ENCODE results near the gene SFSWAP. TPM values are rescaled to one million over a fixed set of nuclear protein-coding genes. Genes with fewer than 3 reads are reported as not detected.
A peak's percentile ranks its signal among the peaks of the same experiment; 100 is the strongest.
"Not testable (repeated sequence)": the region's sequence is repeated elsewhere in the genome, so short reads cannot be mapped to it uniquely, and the experiment has no call there.

The SFSWAP gene
- total RNA-seq, 1 experiment from 2014 or later = 18.0 TPM

DNA sequence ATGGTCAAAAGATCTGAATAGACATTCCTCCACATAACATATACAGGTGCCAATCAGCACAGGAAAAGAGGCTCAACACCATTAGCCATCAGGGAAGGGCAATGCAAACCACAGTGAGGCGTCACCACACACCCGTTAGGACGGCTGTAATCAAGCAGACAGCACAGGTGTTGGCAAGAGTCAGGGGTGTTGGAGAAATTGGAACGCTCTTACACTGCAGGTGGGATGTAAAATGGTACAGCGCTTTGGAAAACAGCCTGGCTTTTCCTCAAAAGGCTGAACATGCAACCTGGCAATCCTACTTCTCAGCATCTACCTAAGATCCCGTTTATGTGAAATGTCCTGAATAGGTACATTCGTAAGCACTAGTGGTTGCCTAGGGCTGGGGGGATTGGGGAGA lies 95.8 kb downstream of the SFSWAP start:
- in situ Hi-C loops (cut with HindIII; ENCODE audit: low pct_unique_long_range_greater_than_20kb, low sequenced_read_pairs) = no loop called here
- no peak for DNase-seq (ENCODE audit: low read depth, low spot score)

DNA sequence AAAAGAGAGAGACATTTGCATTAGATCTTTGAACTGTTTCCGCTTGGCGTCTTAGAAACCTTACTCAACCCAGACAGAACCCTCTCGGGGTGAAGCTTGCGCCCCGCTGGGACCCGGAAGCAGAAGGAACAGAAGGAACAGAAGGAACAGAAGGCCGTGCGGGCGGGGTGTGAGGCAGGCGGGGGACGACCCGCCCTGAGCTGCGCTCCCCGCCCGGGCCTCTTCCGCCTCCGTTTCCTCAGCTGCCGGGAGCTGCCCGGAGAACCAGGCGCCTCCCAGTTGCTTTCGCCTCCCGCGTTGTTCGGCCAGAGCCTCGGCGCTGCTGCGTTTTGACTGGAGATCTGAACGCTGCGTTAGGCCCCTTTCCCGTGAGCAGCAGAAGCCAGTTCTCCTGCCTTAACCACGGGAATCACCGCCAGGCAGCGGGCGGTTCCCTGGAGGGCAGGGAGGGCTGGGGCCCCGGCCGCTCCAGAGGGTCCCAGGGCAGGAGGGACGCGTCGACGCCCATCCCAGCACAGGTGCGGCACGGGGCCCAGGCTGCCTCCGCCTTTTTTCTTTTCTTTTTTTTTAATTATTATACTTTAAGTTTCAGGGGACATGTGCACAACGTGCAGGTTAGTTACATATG lies 98.0 kb downstream of the SFSWAP start:
- no peak for DNase-seq (ENCODE audit: low read depth, low spot score)
- in situ Hi-C loops (cut with HindIII; ENCODE audit: low pct_unique_long_range_greater_than_20kb, low sequenced_read_pairs) = no loop called here

DNA sequence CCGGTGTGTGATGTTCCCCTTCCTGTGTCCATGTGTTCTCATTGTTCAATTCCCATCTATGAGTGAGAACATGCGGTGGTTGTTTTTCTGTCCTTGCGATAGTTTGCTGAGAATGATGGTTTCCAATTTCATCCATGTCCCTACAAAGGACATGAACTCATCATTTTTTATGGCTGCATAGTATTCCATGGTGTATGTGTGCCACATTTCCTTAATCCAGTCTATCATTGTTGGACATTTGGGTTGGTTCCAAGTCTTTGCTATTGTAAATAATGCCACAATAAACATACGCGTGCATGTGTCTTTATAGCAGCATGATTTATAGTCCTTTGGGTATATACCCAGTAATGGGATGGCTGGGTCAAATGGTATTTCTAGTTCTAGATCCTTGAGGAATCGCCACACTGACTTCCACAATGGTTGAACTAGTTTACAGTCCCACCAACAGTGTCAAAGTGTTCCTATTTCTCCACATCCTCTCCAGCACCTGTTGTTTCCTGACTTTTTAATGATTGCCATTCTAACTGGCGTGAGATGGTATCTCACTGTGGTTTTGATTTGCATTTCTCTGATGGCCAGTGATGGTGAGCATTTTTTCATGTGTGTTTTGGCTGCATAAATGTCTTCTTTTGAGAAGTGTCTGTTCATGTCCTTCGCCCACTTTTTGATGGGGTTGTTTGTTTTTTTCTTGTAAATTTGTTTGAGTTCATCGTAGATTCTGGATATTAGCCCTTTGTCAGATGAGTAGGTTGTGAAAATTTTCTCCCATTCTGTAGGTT lies 98.8 kb downstream of the SFSWAP start:
- DNase-seq (ENCODE audit: low read depth, low spot score); in situ Hi-C loops (cut with HindIII; ENCODE audit: low pct_unique_long_range_greater_than_20kb, low sequenced_read_pairs): not testable (repeated sequence)

DNA sequence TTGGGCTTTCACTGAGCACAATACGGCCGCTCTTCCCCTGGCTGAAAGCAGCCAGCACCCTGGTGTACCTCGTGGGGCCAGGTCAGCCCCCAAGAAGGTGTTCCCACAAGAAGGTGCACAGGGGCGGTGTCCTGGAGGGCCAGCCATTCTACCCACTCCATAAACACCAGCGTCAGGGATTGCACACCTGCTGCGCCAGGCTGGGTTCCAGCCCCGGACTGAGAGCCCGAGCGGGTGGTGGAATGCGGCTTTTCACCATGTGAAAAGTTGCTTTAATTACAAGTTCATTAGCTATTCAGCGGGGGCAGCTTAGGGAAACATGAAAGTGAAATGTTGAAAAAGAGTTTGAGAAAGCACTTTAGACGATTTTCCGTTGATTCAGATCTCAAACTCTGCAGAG lies 99.8 kb downstream of the SFSWAP start:
- no peak for DNase-seq (ENCODE audit: low read depth, low spot score)

GRCh38 chr12:131815131-131815530 lies 104.2 kb downstream of the SFSWAP start:
- no peak for DNase-seq (ENCODE audit: low read depth, low spot score)
- in situ Hi-C loops (cut with HindIII; ENCODE audit: low pct_unique_long_range_greater_than_20kb, low sequenced_read_pairs) = no loop called here

More for the DNA sequence above, 99.8 kb downstream of the SFSWAP start:
- in situ Hi-C loops (cut with HindIII; ENCODE audit: low pct_unique_long_range_greater_than_20kb, low sequenced_read_pairs) = no loop called here

DNA sequence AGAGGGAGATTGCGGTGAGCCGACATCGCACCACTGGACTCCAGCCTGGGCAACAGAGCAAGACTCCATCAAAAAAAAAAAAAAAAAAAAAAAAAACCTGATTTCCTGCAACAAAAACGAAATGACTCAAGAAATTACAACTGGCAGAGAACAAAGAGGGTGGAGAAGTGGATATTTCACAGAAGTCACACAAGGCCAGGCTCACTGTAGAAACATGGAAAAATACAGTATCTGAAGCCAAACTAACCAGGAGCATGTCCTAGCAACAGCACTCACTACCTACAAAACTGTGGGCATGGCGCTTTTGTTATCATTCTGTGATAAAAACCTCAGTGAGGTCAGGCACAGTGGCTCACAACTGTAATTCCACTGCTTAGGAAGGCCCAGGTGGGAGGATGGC lies 105.6 kb downstream of the SFSWAP start:
- in situ Hi-C loops (cut with HindIII; ENCODE audit: low pct_unique_long_range_greater_than_20kb, low sequenced_read_pairs) = no loop called here
- no peak for DNase-seq (ENCODE audit: low read depth, low spot score)

DNA sequence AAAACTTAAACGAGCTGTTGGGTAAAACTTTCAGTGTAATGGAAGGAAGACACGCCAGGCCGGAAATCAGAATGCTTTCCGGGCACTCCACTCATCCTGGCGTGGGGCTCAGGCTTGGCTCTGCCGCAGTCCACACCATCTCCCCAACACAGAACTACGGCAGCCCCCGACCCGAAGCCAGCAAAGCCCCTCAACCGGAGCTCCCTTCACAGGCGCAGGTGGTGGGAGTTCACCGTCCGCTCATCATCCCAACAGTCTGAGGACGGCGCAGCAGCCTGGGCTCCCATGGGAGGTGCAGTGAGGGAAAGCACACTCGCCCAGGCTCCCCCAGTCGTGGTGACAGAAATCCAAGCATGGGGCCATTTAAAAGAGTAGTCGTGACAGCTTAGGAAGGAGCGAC lies 106.4 kb downstream of the SFSWAP start:
- no peak for DNase-seq (ENCODE audit: low read depth, low spot score)
- in situ Hi-C loops (cut with HindIII; ENCODE audit: low pct_unique_long_range_greater_than_20kb, low sequenced_read_pairs) = no loop called here

DNA sequence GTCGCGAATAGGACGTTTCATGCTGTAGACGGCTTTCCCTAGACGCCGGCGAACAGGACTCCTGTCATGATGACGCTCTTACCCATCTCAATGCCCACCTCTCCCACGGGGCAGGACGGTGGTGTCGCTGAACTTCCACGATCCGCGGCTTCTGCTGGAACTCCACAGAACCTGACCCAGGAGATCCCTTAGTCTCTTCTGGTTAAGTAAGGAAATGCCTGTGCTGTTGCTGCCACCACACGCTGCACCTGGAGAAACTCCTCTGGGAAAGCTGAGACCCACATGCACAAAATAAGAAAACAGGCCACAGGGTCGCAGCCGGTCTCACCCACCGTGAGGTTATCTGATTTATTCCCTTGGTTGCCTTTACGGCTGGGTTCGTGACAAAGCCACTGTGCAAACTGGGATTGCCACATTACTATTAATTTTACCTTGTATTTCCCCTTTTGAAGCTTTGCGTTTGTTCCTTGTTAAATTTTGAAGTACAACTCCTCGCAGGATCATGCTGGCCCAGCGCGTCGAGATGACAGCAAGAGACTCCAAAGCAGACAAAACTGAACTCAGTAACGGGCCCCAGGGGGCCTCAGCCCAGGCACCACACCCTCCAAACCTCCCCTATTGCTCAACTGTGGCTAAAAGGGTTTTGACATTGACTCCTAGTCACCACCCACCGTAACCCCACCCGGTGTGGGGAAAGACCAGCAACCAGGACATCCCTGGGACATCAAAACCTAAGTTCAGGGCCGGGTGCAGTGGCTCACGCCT lies 108.1 kb downstream of the SFSWAP start:
- in situ Hi-C loops (cut with HindIII; ENCODE audit: low pct_unique_long_range_greater_than_20kb, low sequenced_read_pairs) = no loop called here
- DNase-seq (ENCODE audit: low read depth, low spot score) = no peak

DNA sequence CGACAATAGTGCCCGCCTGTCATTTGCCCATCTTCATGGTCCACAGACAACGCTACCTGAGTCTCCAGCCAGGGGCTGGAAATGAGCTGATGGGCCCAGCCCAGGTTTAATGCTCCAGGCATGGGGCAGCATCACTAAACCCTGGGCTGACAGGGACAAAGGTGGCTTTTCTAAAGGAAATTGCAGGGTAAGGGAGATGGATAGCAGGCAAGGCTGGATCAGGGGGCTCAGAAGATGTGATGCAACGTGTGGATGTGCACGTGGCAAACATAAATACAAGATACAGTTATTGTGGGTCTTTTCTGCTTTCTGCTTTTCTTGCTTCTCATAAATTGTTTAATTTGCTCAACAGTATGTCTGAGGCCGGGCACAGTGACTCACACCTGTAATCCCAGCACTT lies 113.6 kb downstream of the SFSWAP start:
- DNase-seq (ENCODE audit: low read depth, low spot score) = no peak
- in situ Hi-C loops (cut with HindIII; ENCODE audit: low pct_unique_long_range_greater_than_20kb, low sequenced_read_pairs) = no loop called here

- in situ Hi-C loops (cut with HindIII; ENCODE audit: low pct_unique_long_range_greater_than_20kb, low sequenced_read_pairs) = no loop called here
- DNase-seq (ENCODE audit: low read depth, low spot score) = no peak
Measured at GRCh38 chr12:131825146-131825892, 114.4 kb downstream of the SFSWAP start.

DNA sequence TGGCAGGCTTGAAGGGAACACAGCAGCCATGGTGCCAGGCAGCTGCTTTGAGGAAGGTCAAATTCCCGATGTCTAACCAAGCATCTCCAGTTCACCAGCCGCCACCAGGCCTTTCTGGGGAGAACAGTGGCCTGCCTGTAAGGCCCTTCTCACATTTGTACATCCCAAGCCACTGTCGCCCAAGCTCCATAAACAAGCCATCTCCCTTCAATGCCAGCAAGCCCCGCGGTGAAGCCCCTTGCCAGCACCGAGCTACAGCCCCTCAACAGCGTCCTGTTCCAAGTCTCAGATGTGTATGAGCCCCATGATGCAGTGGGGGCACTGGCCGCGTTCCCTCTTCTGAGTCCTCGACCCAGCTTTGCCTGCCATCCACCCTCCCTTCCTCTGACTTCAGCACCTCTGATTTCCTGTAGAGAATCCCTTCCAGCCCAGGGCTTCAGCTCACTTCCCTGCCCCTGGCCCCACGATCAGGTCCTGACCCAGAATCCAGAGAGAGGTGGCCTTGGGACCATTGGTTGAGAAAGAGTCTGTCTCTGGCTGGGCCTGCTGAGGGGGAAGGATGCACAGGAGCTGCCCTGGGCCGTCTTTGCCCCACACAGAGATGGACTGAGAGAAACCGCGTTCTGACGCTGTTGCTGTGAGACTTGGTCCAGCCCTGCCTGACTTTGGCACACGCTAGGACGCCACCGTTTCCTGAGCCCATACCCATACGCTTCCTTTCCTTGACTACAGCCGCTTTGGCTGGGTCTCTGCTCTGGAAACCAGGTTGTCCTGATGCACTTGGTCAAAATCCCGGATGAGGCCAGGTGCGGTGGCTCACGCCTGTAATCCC lies 115.4 kb downstream of the SFSWAP start:
- no peak for DNase-seq (ENCODE audit: low read depth, low spot score)
- in situ Hi-C loops (cut with HindIII; ENCODE audit: low pct_unique_long_range_greater_than_20kb, low sequenced_read_pairs) = no loop called here

GRCh38 chr12:131827961-131828534 lies 117.2 kb downstream of the SFSWAP start, which contains the start of gene MMP17:
TSS of gene MMP17 (plus strand) at chr12:131828393. CDS start at chr12:131828495, 102 bp downstream.
- in situ Hi-C loops (cut with HindIII; ENCODE audit: low pct_unique_long_range_greater_than_20kb, low sequenced_read_pairs) = no loop called here
- peak; percentile 74 for DNase-seq (ENCODE audit: low read depth, low spot score)

GRCh38 chr12:131828671-131829355 lies 117.9 kb downstream of the SFSWAP start:
- no peak for DNase-seq (ENCODE audit: low read depth, low spot score)
- in situ Hi-C loops (cut with HindIII; ENCODE audit: low pct_unique_long_range_greater_than_20kb, low sequenced_read_pairs) = no loop called here

GRCh38 chr12:131829356-131829747 lies 118.5 kb downstream of the SFSWAP start:
- peak; percentile 31 for DNase-seq (ENCODE audit: low read depth, low spot score)
- in situ Hi-C loops (cut with HindIII; ENCODE audit: low pct_unique_long_range_greater_than_20kb, low sequenced_read_pairs) = no loop called here

GRCh38 chr12:131829791-131830334 lies 119.0 kb downstream of the SFSWAP start:
- DNase-seq (ENCODE audit: low read depth, low spot score) = no peak
- in situ Hi-C loops (cut with HindIII; ENCODE audit: low pct_unique_long_range_greater_than_20kb, low sequenced_read_pairs) = no loop called here

- peak; percentile 83 for DNase-seq (ENCODE audit: low read depth, low spot score)
- in situ Hi-C loops (cut with HindIII; ENCODE audit: low pct_unique_long_range_greater_than_20kb, low sequenced_read_pairs) = no loop called here
Measured at GRCh38 chr12:131830335-131830913, 119.5 kb downstream of the SFSWAP start.
